SK-N-SH treated with all-trans-retinoic acid at 6 μM for 48 hours (cell line): ENCODE data around the gene ATP8A2.

Experiments used
- ATAC-seq: fragments of 200-7000 bp; cut with Tn5 transposase; 3 replicates; pipeline ENCODE4 v1.9.1; 2020; ENCODE audit warnings: mild to moderate bottlenecking, moderate library complexity
- ARNTL ChIP-seq: fragments of 450-650 bp; formaldehyde crosslinking; IDR thresholded peaks from 2 replicates; pipeline ENCODE4 v1.5.0; 2020; ENCODE audit warnings: low read depth, mild to moderate bottlenecking, moderate library complexity, borderline replicate concordance
- CREB5 ChIP-seq: fragments of 250-450 bp; sonication (Bioruptor Pico); IDR thresholded peaks from 2 replicates; pipeline ENCODE4 v1.5.1; 2020; ENCODE audit warnings: low read depth, mild to moderate bottlenecking, moderate library complexity
- CSDC2 ChIP-seq: fragments of 250-450 bp; sonication (Bioruptor Pico); IDR thresholded peaks from 2 replicates; pipeline ENCODE4 v1.5.0; 2020; ENCODE audit warnings: mild to moderate bottlenecking, moderate library complexity
- ESRRG ChIP-seq: fragments of 250-450 bp; sonication (Bioruptor Pico); IDR thresholded peaks from 2 replicates; pipeline ENCODE4 v1.6.1; 2021; ENCODE audit warnings: mild to moderate bottlenecking
- ISL1 ChIP-seq: fragments of 250-450 bp; sonication (Bioruptor Pico); IDR thresholded peaks from 2 replicates; pipeline ENCODE4 v2.1.2; 2022; ENCODE audit warnings: mild to moderate bottlenecking, moderate library complexity
- OSR1 ChIP-seq: fragments of 250-450 bp; sonication (Bioruptor Pico); IDR thresholded peaks from 2 replicates; pipeline ENCODE4 v1.8.0; 2022; ENCODE audit warnings: moderate library complexity, mild to moderate bottlenecking, inconsistent platforms
- PPARA ChIP-seq: fragments of 250-450 bp; sonication (Bioruptor Pico); IDR thresholded peaks from 2 replicates; pipeline ENCODE4 v1.5.0; 2020; ENCODE audit warnings: mild to moderate bottlenecking, borderline replicate concordance
- RARB ChIP-seq: fragments of 250-450 bp; sonication (Bioruptor Pico); IDR thresholded peaks from 2 replicates; pipeline ENCODE4 v1.8.0; 2021; ENCODE audit warnings: mild to moderate bottlenecking, moderate library complexity
- SNAI2 ChIP-seq: fragments of 250-450 bp; sonication (Bioruptor Pico); IDR thresholded peaks from 2 replicates; pipeline ENCODE4 v1.5.0; 2020; ENCODE audit warnings: mild to moderate bottlenecking, moderate library complexity
- TCF4 ChIP-seq: fragments of 250-450 bp; sonication (Bioruptor Pico); IDR thresholded peaks from 2 replicates; pipeline ENCODE4 v1.8.0; 2021; ENCODE audit warnings: mild to moderate bottlenecking, moderate library complexity, borderline replicate concordance
- TOX ChIP-seq: fragments of 250-450 bp; sonication (Bioruptor Pico); IDR thresholded peaks from 2 replicates; pipeline ENCODE4 v1.8.0; 2021; ENCODE audit warnings: mild to moderate bottlenecking, moderate library complexity, borderline replicate concordance
- ZC3H10 ChIP-seq: fragments of 250-450 bp; sonication (Bioruptor Pico); IDR thresholded peaks from 2 replicates; pipeline ENCODE4 v1.5.1; 2021; ENCODE audit warnings: mild to moderate bottlenecking, moderate library complexity
- ZFP3 ChIP-seq: fragments of 250-450 bp; sonication (Bioruptor Pico); IDR thresholded peaks from 2 replicates; pipeline ENCODE4 v1.5.0; 2020; ENCODE audit warnings: mild to moderate bottlenecking, moderate library complexity
- ZFP30 ChIP-seq: fragments of 450-650 bp; formaldehyde crosslinking; IDR thresholded peaks from 2 replicates; pipeline ENCODE4 v1.5.0; 2022; ENCODE audit warnings: mild to moderate bottlenecking, moderate library complexity
- ZNF565 ChIP-seq: fragments of 450-650 bp; formaldehyde crosslinking; conservative IDR thresholded peaks from 2 replicates; pipeline ENCODE4 v1.5.0; 2020; ENCODE audit warnings: low read depth, mild to moderate bottlenecking, moderate library complexity
- ZNF8 ChIP-seq: fragments of 450-650 bp; formaldehyde crosslinking; IDR thresholded peaks from 2 replicates; pipeline ENCODE4 v1.5.0; 2020; ENCODE audit warnings: mild to moderate bottlenecking, moderate library complexity
- TF ChIP-seq, protein P1 (sequence below): fragments of 250-450 bp; sonication (Bioruptor Pico); IDR thresholded peaks from 2 replicates; pipeline ENCODE4 v1.8.0; 2020; ENCODE audit warnings: mild to moderate bottlenecking, moderate library complexity, borderline replicate concordance
- TF ChIP-seq, protein P2 (sequence below): fragments of 250-450 bp; sonication (Bioruptor Pico); IDR thresholded peaks from 2 replicates; pipeline ENCODE4 v1.5.1; 2021; ENCODE audit warnings: mild to moderate bottlenecking, moderate library complexity
- TF ChIP-seq, protein P3 (sequence below): fragments of 250-450 bp; sonication (Bioruptor Pico); IDR thresholded peaks from 2 replicates; pipeline ENCODE4 v1.8.0; 2021; ENCODE audit warnings: low read depth, mild to moderate bottlenecking, moderate library complexity, borderline replicate concordance

ATP8A2 gene

DNA sequence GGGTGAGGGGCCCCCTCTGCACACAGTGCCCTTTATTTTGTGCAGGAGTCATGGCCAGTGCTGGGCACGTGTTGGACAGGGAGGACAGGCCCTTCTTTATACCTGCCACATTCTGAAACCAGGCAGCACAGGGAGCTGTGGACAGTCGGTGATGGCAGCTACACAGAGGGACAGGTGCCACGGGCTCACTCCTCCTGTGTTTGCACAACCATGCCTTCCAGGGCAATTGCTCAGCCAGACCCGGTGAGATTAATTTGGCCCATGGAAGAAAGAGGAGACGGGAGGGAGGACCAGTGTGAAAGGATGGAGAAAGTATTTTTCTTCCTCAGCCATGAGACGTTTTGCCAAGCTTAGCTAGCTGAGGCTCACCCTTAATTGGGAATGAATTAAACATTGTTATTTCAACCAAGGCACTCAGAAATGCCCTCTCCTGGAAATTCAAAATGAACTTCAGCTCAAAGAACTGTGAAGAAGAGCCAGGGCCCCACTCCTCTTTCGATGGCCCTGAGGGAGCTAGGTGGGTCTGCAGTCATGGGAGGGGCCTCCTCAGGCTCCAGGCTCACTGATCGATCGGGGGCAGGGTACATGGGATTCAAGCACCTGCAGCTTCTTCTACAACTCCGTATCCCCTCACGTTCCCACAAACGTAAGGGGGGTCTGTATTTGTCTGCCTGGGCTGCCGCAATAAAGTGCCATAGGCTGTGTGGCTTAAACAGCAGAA, 638.9 kb downstream of the ATP8A2 start (continued):
- TF ChIP-seq ESRRG: no peak
- TF ChIP-seq ISL1: no peak
- no peak for TF ChIP-seq ZFP3 (CRISPR knock-in tag)
- TF ChIP-seq CSDC2: no peak
- TF ChIP-seq, all 23 proteins: peak for 0

DNA sequence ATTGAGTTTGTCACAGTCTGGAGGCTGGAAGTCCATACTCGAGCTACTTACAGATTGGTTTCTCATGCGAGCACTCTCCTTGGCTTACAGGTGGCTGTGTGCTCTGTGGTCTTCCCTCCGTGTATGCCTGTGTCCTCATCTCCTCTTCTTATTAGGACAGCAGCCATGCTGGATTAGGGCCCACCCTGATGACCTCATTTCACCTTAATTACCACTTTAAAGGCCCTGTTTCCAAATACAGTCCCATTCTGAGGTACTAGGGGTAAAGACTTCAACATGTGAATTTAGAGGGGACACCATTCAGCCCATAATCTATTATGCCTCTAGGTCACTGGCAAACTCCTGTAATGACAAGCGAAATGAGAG, 639.4 kb downstream of the ATP8A2 start:
- TF ChIP-seq OSR1 (CRISPR knock-in tag) (no peak), ZFP3 (CRISPR knock-in tag) (no peak), CSDC2 (no peak), ZFP30 (CRISPR knock-in tag) (no peak), TOX (CRISPR knock-in tag) (no peak), RARB (CRISPR knock-in tag) (no peak), ZNF565 (CRISPR knock-in tag) (no peak), SNAI2 (CRISPR knock-in tag) (no peak), ESRRG (no peak), ARNTL (CRISPR knock-in tag) (no peak)
- TF ChIP-seq, protein P1, sequence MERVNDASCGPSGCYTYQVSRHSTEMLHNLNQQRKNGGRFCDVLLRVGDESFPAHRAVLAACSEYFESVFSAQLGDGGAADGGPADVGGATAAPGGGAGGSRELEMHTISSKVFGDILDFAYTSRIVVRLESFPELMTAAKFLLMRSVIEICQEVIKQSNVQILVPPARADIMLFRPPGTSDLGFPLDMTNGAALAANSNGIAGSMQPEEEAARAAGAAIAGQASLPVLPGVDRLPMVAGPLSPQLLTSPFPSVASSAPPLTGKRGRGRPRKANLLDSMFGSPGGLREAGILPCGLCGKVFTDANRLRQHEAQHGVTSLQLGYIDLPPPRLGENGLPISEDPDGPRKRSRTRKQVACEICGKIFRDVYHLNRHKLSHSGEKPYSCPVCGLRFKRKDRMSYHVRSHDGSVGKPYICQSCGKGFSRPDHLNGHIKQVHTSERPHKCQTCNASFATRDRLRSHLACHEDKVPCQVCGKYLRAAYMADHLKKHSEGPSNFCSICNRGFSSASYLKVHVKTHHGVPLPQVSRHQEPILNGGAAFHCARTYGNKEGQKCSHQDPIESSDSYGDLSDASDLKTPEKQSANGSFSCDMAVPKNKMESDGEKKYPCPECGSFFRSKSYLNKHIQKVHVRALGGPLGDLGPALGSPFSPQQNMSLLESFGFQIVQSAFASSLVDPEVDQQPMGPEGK (CRISPR knock-in tag): no peak
- TF ChIP-seq, protein P2, sequence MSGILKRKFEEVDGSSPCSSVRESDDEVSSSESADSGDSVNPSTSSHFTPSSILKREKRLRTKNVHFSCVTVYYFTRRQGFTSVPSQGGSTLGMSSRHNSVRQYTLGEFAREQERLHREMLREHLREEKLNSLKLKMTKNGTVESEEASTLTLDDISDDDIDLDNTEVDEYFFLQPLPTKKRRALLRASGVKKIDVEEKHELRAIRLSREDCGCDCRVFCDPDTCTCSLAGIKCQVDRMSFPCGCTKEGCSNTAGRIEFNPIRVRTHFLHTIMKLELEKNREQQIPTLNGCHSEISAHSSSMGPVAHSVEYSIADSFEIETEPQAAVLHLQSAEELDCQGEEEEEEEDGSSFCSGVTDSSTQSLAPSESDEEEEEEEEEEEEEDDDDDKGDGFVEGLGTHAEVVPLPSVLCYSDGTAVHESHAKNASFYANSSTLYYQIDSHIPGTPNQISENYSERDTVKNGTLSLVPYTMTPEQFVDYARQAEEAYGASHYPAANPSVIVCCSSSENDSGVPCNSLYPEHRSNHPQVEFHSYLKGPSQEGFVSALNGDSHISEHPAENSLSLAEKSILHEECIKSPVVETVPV: no peak

GRCh38 chr13:26011996-26012821, 640.4 kb downstream of the ATP8A2 start:
- TF ChIP-seq PPARA (CRISPR knock-in tag) (no peak), SNAI2 (CRISPR knock-in tag) (no peak), ESRRG (no peak), RARB (CRISPR knock-in tag) (no peak), ZNF8 (no peak)
- no peak for ATAC-seq

More for the DNA sequence above, 639.4 kb downstream of the ATP8A2 start:
- ATAC-seq: no peak

DNA sequence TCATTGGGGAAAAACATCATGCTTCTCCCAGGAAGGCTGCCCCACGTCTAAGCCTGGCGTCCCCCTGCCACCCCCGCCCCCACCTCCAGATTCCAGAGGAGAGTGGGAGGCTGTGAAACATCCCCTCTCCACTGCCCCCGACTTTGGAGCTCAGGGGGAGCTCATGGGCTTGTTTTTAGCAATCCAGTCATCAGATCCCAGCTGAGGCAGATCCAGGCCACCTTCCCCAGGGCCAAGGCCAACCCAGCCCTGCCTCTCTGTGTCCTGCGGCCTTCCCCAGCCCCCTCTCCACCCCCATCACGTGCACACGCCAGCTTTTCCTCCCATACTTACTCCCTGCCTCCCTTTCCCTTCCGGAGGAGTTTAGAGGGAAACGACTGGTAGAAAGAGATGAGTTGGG, 641.2 kb downstream of the ATP8A2 start:
- no peak for ATAC-seq
- no peak for TF ChIP-seq ESRRG
- no peak for TF ChIP-seq ZC3H10 (CRISPR knock-in tag)
- TF ChIP-seq TOX (CRISPR knock-in tag): no peak
- TF ChIP-seq ZNF565 (CRISPR knock-in tag): no peak
- TF ChIP-seq, protein P1 (CRISPR knock-in tag): no peak
- TF ChIP-seq ARNTL (CRISPR knock-in tag): no peak
- no peak for TF ChIP-seq RARB (CRISPR knock-in tag)
- no peak for TF ChIP-seq CREB5
- no peak for TF ChIP-seq TCF4 (CRISPR knock-in tag)
- TF ChIP-seq, protein P3, sequence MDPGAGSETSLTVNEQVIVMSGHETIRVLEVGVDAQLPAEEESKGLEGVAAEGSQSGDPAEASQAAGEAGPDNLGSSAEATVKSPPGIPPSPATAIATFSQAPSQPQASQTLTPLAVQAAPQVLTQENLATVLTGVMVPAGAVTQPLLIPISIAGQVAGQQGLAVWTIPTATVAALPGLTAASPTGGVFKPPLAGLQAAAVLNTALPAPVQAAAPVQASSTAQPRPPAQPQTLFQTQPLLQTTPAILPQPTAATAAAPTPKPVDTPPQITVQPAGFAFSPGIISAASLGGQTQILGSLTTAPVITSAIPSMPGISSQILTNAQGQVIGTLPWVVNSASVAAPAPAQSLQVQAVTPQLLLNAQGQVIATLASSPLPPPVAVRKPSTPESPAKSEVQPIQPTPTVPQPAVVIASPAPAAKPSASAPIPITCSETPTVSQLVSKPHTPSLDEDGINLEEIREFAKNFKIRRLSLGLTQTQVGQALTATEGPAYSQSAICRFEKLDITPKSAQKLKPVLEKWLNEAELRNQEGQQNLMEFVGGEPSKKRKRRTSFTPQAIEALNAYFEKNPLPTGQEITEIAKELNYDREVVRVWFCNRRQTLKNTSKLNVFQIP (CRISPR knock-in tag): no peak
- TF ChIP-seq, all 23 proteins: peak for 0
